Superior temporal gyrus (tissue), 1 donor: ENCODE results near the gene FSTL4.

Experiments used
- DNase-seq: peaks from one replicate; pipeline ENCODE4 v3.0.0-alpha.2; 2016; ENCODE audit errors: extremely low spot score

Gene FSTL4

DNA sequence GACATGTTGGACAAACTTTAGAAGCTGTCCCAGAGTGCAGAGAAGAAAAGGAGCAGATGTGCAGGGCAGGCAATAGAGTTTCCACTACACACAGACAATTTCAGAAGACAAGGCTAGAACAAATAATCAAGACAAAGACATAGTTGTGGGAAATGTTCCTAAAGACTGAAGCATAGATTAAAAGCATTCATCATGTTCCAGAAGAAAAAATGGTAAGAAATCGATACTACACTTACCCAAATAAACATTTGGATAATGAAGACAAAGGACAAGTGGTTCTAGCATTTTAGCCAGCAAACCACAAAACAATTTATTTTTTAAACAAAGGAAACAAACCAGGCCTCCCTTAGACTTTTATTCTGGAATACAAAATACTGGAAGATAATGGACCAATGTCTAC, 97.9 kb downstream of the FSTL4 start:
- no peak for DNase-seq

- DNase-seq = no peak
Measured at GRCh38 chr5:133512896-133513295, 99.4 kb downstream of the FSTL4 start.

- no peak for DNase-seq
Measured at GRCh38 chr5:133511653-133512235, 100.6 kb downstream of the FSTL4 start.

- DNase-seq = no peak
Measured at GRCh38 chr5:133510634-133511262, 101.6 kb downstream of the FSTL4 start.

GRCh38 chr5:133509742-133510079, 102.6 kb downstream of the FSTL4 start:
- no peak for DNase-seq

DNA sequence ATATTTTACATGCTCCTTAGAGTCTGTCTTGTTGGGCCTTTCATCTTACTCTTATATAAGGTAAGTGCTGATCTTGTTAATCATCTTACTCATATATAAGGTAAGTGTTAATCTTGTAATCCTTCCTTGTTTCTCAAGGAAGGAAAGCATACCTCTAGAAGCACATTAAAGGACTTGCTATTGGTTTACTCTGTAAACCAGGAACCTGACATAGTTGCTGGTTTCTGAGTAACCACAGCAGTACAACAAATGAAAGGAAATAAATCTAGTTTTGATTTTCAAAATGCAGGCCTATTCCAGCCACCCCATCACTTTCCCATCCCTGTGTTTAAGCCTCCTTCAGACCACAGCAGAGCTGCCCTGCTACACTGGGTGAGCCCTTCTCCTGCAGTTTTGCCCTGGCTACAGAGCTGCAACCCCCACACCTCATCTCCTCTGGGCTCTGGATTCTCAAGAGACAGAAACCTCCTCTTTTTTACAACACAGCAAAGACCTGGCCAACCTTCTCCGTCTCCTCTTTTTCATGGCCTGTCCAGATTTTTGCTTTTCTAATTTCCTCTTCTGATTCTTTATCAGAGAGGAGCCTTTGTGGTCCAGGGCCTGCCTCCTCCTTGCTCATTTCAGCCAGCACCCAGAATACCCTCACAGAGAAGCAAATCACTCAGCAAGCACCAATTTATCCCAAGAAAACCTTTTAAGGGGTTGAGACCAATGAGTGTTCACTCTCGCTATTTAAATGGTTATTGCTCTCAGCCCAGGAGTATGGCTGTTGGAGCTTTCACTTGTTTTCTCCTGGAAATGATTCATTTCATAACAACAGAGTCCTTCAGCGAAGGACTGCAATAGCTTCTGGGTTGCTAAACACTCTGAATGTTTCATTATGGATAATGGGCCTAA, 103.2 kb downstream of the FSTL4 start:
- no peak for DNase-seq

DNA sequence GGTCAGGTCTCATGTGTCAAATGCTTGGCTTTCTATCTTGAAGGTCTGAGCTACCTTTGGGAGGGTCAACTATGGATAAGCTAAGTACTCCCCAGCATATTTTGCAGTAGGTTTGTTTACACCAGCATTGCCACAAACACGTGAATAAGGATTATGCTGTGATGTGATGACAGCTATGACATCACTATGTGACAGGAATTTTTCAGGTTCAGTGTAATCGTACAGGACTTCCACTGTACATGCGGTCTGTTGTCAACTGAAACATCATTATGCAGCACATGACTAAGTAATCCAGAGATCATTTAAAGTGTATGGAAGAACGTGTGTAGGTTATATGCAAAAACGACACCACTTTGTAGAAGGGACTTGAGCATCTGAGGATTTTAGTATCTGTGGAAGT, 104.0 kb downstream of the FSTL4 start:
- no peak for DNase-seq

- no peak for DNase-seq
Measured at GRCh38 chr5:133506181-133506580, 106.2 kb downstream of the FSTL4 start.

DNA sequence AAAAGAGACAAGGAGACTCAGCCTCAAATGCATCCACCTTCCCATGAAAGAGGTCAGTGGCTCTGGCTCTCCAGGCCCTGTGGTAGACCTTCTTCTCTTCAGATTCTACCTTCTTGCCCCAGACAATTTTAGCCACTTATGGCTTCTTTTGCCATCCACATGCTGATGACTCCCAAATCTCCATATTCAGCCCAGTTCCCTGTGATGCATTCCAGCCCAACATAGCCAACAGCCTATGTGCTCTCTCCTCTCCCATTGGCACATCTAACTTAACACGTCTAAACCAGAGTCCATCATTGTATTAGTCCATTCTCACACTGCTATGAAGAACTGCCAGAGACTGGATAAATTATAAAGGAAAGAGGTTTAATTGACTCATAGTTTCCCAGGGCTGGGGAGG, 108.8 kb downstream of the FSTL4 start:
- no peak for DNase-seq

- no peak for DNase-seq
Measured at GRCh38 chr5:133499895-133500294, 112.4 kb downstream of the FSTL4 start.

GRCh38 chr5:133497608-133498348, 114.6 kb downstream of the FSTL4 start:
- DNase-seq = no peak

GRCh38 chr5:133496631-133497030, 115.7 kb downstream of the FSTL4 start:
- DNase-seq = no peak

GRCh38 chr5:133494923-133495246, 117.5 kb downstream of the FSTL4 start:
- DNase-seq = no peak

DNA sequence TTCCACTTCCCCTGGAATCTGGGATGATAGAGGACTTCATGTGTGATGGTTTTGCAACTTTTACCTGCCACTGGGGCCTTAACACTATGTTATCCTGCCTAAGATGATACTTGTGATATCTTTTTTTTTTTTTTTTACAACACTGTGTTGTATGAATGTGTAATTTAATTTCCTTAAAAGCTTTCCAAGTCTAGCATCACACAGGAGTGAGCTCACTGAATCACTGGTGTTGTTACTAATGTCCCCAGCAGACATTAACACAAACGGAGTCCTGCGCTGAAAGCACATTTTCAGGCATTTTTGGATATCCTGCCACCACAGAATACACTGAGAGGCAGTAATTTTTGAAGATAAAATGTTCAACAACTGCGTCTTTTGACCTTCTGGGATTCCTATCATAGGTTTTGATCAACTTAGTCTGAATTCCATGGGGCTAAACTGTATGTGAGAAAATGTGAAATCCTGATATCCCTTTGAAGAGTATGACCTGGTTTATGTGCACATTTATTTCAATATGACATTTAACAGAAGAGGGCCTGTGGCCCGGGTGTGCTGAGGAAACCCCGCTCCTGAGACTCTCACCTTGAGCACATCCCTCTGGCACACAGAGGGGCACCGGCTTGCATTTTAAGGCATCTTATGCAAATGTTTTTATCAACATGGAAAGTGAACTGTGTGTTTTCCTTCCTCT, 118.0 kb downstream of the FSTL4 start:
- DNase-seq = no peak

- no peak for DNase-seq
Measured at GRCh38 chr5:133489632-133490031, 122.7 kb downstream of the FSTL4 start.

GRCh38 chr5:133487093-133487492, 125.2 kb downstream of the FSTL4 start:
- no peak for DNase-seq

DNA sequence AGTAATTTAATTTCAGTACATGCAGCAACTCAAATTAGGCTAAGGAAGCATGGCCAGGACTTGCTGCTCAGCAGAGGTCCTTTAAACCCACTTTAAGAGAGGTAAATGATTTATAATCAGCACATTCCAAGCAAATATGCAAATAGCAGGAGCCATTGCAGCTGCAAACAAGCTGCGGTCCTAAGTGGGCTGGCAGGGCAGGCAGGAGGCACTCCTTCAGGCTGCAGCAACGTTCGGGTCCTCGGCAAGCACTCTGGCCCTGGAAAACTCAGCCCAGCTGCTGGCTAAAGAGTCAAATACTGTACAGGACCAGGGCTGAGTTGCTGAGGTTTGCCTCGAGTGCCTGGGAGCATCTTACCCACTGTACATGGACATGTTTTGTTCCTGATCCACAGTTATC, 126.9 kb downstream of the FSTL4 start:
- DNase-seq = no peak

DNA sequence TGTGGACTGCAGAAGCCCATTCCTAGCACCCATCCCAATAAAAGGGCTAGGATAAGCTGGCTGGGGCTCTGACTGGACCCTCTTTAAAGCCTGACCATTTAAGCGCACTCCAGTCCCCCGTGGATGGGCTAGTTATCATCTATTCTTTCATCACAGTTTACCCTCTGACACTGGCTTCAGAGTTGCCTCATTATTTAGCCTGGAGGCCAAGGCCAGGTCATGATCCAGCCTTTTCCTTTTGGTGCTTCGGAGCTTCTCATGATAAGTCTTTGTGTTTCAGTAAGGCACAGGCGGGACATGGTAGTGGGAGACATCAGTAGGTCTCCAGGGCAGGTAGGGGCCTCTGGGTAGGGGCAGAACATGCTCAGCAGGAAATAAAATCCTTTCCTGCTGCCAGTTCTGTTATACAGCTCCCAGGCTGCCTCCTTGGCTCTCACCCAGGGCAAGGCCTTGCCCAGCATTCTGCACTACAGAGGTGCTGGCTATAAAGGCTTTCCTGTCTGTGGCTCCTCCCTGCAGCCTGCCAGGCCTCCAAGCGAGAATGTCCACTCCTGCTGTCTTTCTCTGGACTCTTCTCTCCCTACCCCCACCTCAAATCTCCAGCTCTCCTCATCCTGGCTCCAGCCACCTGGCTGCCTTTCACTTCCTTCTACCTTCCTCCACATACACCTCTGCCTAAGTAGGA, 128.8 kb downstream of the FSTL4 start:
- DNase-seq = no peak

DNA sequence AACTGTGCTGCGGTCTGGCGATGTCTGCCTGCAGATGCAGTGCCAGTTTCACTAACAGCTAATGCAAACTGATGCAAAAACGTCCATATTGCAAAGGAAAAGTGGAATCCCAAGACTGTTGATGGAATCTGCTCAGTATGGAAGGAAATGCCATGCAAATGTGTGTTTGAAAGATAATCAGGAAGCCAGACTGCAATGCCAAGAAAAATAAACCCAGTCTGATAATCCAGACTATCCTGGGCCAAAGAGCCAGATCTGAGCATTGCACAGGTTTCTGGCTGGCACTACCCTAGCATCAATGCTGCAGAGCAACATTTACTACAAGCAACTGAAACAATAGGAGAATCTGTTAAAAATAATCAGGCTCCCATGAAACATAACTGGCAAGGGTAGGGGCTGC, 130.3 kb downstream of the FSTL4 start:
- DNase-seq = no peak

GRCh38 chr5:133480866-133481265, 131.5 kb downstream of the FSTL4 start:
- DNase-seq = no peak

- no peak for DNase-seq
Measured at GRCh38 chr5:133480366-133480765, 132.0 kb downstream of the FSTL4 start.
